ENCODE measurements around the gene PCYOX1L.
A peak's percentile ranks its signal among the peaks of the same experiment; 100 is the strongest.

Gene PCYOX1L

GRCh38 chr5:149357370-149358293 lies at the start of gene PCYOX1L:
Gene PCYOX1L, plus strand, starts transcription at chr5:149358046. Its CDS starts 23 bp downstream, at chr5:149358069.
- peaks cover 5% of the 10 kb centered on the region for H3K4me1 ChIP-seq (ENCODE audit: insufficient read depth, poor library complexity, severe bottlenecking)

GRCh38 chr5:149309354-149309753 lies 48.5 kb upstream of the PCYOX1L start:
- DNase-seq (ENCODE audit: low spot score) (no peak), ATAC-seq (ENCODE audit: low read depth) (no peak)
- H3K27ac ChIP-seq (ENCODE audit: poor library complexity, severe bottlenecking), result no peak overlapping the region
- H3K27me3 ChIP-seq (ENCODE audit: insufficient read depth, poor library complexity, severe bottlenecking), result no peaks in the 10 kb centered on the region
- no peak overlapping the region for H3K4me3 ChIP-seq (ENCODE audit: severe bottlenecking)
- H3K36me3 ChIP-seq (ENCODE audit: low read depth), result peaks cover 26% of the 10 kb centered on the region
- no peaks in the 10 kb centered on the region for H3K4me1 ChIP-seq (ENCODE audit: insufficient read depth, poor library complexity, severe bottlenecking)
- no peak for TF ChIP-seq CTCF (IDR thresholded peaks at IDR 0.05; ENCODE audit: poor library complexity, severe bottlenecking)
- no peaks in the 10 kb centered on the region for H3K9me3 ChIP-seq (ENCODE audit: severe bottlenecking)

More at GRCh38 chr5:149357370-149358293, at the start of gene PCYOX1L:
- TF ChIP-seq CTCF (IDR thresholded peaks at IDR 0.05; ENCODE audit: poor library complexity, severe bottlenecking), result no peak
- peak; percentile 100 for DNase-seq (ENCODE audit: low spot score)
- ATAC-seq (ENCODE audit: low read depth), result peak; percentile 99
- peak within 1 kb of the TSS; percentile 77 for H3K4me3 ChIP-seq (ENCODE audit: severe bottlenecking)
- H3K27ac ChIP-seq (ENCODE audit: poor library complexity, severe bottlenecking), result no peak within 1 kb of the TSS
- no peaks in the 10 kb centered on the region for H3K9me3 ChIP-seq (ENCODE audit: severe bottlenecking)
- H3K27me3 ChIP-seq (ENCODE audit: insufficient read depth, poor library complexity, severe bottlenecking), result no peaks in the 10 kb centered on the region
- H3K36me3 ChIP-seq (ENCODE audit: low read depth), result peaks cover 25% of the 10 kb centered on the region

- Histone ChIP-seq H3K27ac (ENCODE audit: poor library complexity, severe bottlenecking) (no peak overlapping the region), H3K9me3 (ENCODE audit: severe bottlenecking) (no peaks in the 10 kb centered on the region), H3K27me3 (ENCODE audit: insufficient read depth, poor library complexity, severe bottlenecking) (no peaks in the 10 kb centered on the region), H3K4me3 (ENCODE audit: severe bottlenecking) (no peak overlapping the region), H3K36me3 (ENCODE audit: low read depth) (peaks cover 26% of the 10 kb centered on the region), H3K4me1 (ENCODE audit: insufficient read depth, poor library complexity, severe bottlenecking) (no peaks in the 10 kb centered on the region)
- DNase-seq (ENCODE audit: low spot score) (no peak), ATAC-seq (ENCODE audit: low read depth) (no peak)
- no peak for TF ChIP-seq CTCF (IDR thresholded peaks at IDR 0.05; ENCODE audit: poor library complexity, severe bottlenecking)
Measured at GRCh38 chr5:149310488-149310887, 47.4 kb upstream of the PCYOX1L start.

- Histone ChIP-seq H3K27me3 (ENCODE audit: insufficient read depth, poor library complexity, severe bottlenecking) (no peaks in the 10 kb centered on the region), H3K9me3 (ENCODE audit: severe bottlenecking) (no peaks in the 10 kb centered on the region), H3K4me3 (ENCODE audit: severe bottlenecking) (no peak overlapping the region), H3K36me3 (ENCODE audit: low read depth) (peaks cover 26% of the 10 kb centered on the region), H3K27ac (ENCODE audit: poor library complexity, severe bottlenecking) (no peak overlapping the region), H3K4me1 (ENCODE audit: insufficient read depth, poor library complexity, severe bottlenecking) (no peaks in the 10 kb centered on the region)
- DNase-seq (ENCODE audit: low spot score) (peak; percentile 79), ATAC-seq (ENCODE audit: low read depth) (peak; percentile 48)
- no peak for TF ChIP-seq CTCF (IDR thresholded peaks at IDR 0.05; ENCODE audit: poor library complexity, severe bottlenecking)
Measured at GRCh38 chr5:149310947-149311658, 46.7 kb upstream of the PCYOX1L start.
